Stimulated activated CD4-positive, alpha-beta T cell treated with anti-CD3 and anti-CD28 coated beads, TNF-alpha, amount 100 ng/mL, for 48 hours (primary cell): ENCODE measurements around the gene SPATA45.

Experiments used
- DNase-seq, 3 donors: peaks; one replicate each; pipeline ENCODE4 v3.0.0-alpha.2; 2020; ENCODE audit warnings: low read depth in 3 of 3

SPATA45 gene

GRCh38 chr1:212828395-212828794 is 19.1 kb downstream of the SPATA45 start:
- DNase-seq: no peak

- no peak for DNase-seq
Measured at GRCh38 chr1:212827831-212828278, 19.6 kb downstream of the SPATA45 start.

- no peak for DNase-seq
Measured at GRCh38 chr1:212827171-212827776, 20.2 kb downstream of the SPATA45 start.

- DNase-seq: no peak
Measured at GRCh38 chr1:212825798-212826452, 21.5 kb downstream of the SPATA45 start.

GRCh38 chr1:212824201-212824600 is 23.2 kb downstream of the SPATA45 start:
- DNase-seq: no peak

- no peak for DNase-seq
Measured at GRCh38 chr1:212822956-212823355, 24.5 kb downstream of the SPATA45 start.

- DNase-seq: no peak
Measured at GRCh38 chr1:212820969-212821368, 26.5 kb downstream of the SPATA45 start.

- DNase-seq: no peak
Measured at GRCh38 chr1:212819726-212820125, 27.7 kb downstream of the SPATA45 start.

- DNase-seq: no peak
Measured at GRCh38 chr1:212816567-212817278, 30.7 kb downstream of the SPATA45 start.

- no peak for DNase-seq
Measured at GRCh38 chr1:212814537-212815334, 32.7 kb downstream of the SPATA45 start.

GRCh38 chr1:212805767-212806166 is 41.7 kb downstream of the SPATA45 start:
- no peak for DNase-seq

GRCh38 chr1:212797681-212798080 is 49.8 kb downstream of the SPATA45 start:
- no peak for DNase-seq

GRCh38 chr1:212794561-212795014 is 52.9 kb downstream of the SPATA45 start:
- no peak for DNase-seq

GRCh38 chr1:212792396-212792908 is 55.0 kb downstream of the SPATA45 start:
- DNase-seq: no peak

- peak; percentile 85 to 96 (median 86) for DNase-seq
Measured at GRCh38 chr1:212791676-212792395, 55.6 kb downstream of the SPATA45 start, which contains the start of the genes NSL1 and TATDN3. NSL1 (minus strand) TSS chr1:212791777; CDS start chr1:212791763, 14 bp downstream. TATDN3 (plus strand) TSS chr1:212791894; CDS start chr1:212791922, 28 bp downstream.

GRCh38 chr1:212791261-212791675 is 56.2 kb downstream of the SPATA45 start:
- no peak for DNase-seq

GRCh38 chr1:212785871-212786270 is 61.6 kb downstream of the SPATA45 start:
- DNase-seq: no peak

GRCh38 chr1:212783976-212784375 is 63.5 kb downstream of the SPATA45 start:
- DNase-seq: no peak

GRCh38 chr1:212782422-212783154 is 64.9 kb downstream of the SPATA45 start:
- DNase-seq: no peak

GRCh38 chr1:212781225-212781624 is 66.2 kb downstream of the SPATA45 start:
- no peak for DNase-seq
